CD14-positive monocyte (primary cell): ENCODE results near the gene MORC1. TPM values are rescaled to one million over a fixed set of nuclear protein-coding genes. Genes with fewer than 3 reads are reported as not detected.

Source experiments
- DNase-seq, 3 donors: peaks; one replicate each; pipeline ENCODE4 v3.0.0-alpha.2; 2011 to 2022
- H2AFZ ChIP-seq: 2 replicates; pipeline ENCODE4 v1.6.0; 2012; ENCODE audit warnings: mild to moderate bottlenecking, low read depth, low read length, inconsistent platforms; ENCODE audit not compliant: insufficient read depth, poor library complexity, severe bottlenecking
- H3K27ac ChIP-seq, 2 donors: 1 replicate in 1 of 2; 2 replicates in 1 of 2; pipeline ENCODE4 v1.5.1; 2012 to 2013; ENCODE audit warnings: low read length in 2 of 2, control low read depth in 1 of 2, inconsistent platforms in 1 of 2, low read depth in 1 of 2, mild to moderate bottlenecking in 1 of 2
- H3K27me3 ChIP-seq, 2 donors: one replicate each; pipeline versions ENCODE4 v1.6.0 to v1.6.1; 2011 to 2013; ENCODE audit warnings: low read length in 2 of 2; ENCODE audit not compliant: control insufficient read depth in 2 of 2, insufficient read depth in 2 of 2
- H3K36me3 ChIP-seq, 2 donors: replicated peaks in 1 of 2; 1 replicate in 1 of 2; 2 replicates in 1 of 2; pipeline versions ENCODE4 v1.5.1 to v1.6.1; 2012 to 2013; ENCODE audit warnings: low read length in 2 of 2, control low read depth in 1 of 2, inconsistent platforms in 1 of 2, mild to moderate bottlenecking in 1 of 2; ENCODE audit not compliant: insufficient read depth in 2 of 2, control insufficient read depth in 1 of 2
- H3K4me1 ChIP-seq, 2 donors: 1 replicate in 1 of 2; 2 replicates in 1 of 2; pipeline versions ENCODE4 v1.5.1 to v1.6.1; 2012 to 2013; ENCODE audit warnings: low read length in 2 of 2, control low read depth in 1 of 2, inconsistent platforms in 1 of 2, mild to moderate bottlenecking in 1 of 2, moderate library complexity in 1 of 2; ENCODE audit not compliant: insufficient read depth in 2 of 2, control insufficient read depth in 1 of 2
- H3K4me2 ChIP-seq: replicated peaks from 2 replicates; pipeline ENCODE3; 2012; ENCODE audit warnings: low read length, moderate library complexity, mild to moderate bottlenecking; ENCODE audit not compliant: poor library complexity, severe bottlenecking; ENCODE audit errors: extremely low read depth
- H3K4me3 ChIP-seq, 3 experiments: fragments of 200-600 bp in 1 of 3; sonication (generic) in 1 of 3; replicated peaks in 1 of 3; 1 replicate in 2 of 3; 2 replicates in 1 of 3; pipeline ENCODE4 v1.5.1; 2011 to 2013; ENCODE audit warnings: low read length in 3 of 3, mild to moderate bottlenecking in 3 of 3, control low read depth in 2 of 3, low read depth in 2 of 3, inconsistent platforms in 1 of 3, moderate library complexity in 1 of 3
- H3K79me2 ChIP-seq: 2 replicates; pipeline ENCODE4 v1.6.0; 2012; ENCODE audit warnings: mild to moderate bottlenecking, control low read depth, inconsistent platforms, low read length, moderate library complexity; ENCODE audit not compliant: insufficient read depth
- H3K9ac ChIP-seq: 2 replicates; pipeline ENCODE4 v1.6.0; 2017; ENCODE audit warnings: low read length, mild to moderate bottlenecking; ENCODE audit not compliant: insufficient read depth, poor library complexity, severe bottlenecking
- H3K9me3 ChIP-seq, 2 donors: replicated peaks in 1 of 2; 1 replicate in 1 of 2; 2 replicates in 1 of 2; pipeline versions ENCODE4 v1.5.1 to v1.6.1; 2012 to 2013; ENCODE audit warnings: low read length in 2 of 2, control low read depth in 1 of 2; ENCODE audit not compliant: control insufficient read depth in 1 of 2, insufficient read depth in 1 of 2
- H4K20me1 ChIP-seq: 2 replicates; pipeline ENCODE4 v1.6.0; 2012; ENCODE audit warnings: mild to moderate bottlenecking, low read length, control low read depth, moderate library complexity; ENCODE audit not compliant: insufficient read depth
- H3K27ac Mint-ChIP-seq, 7 donors: one replicate each; pipeline ENCODE4 v1.8.0; 2020; ENCODE audit warnings: mild to moderate bottlenecking in 7 of 7, mixed read lengths in 7 of 7, moderate library complexity in 6 of 7, inconsistent platforms in 2 of 7
- H3K27me3 Mint-ChIP-seq, 3 donors: one replicate each; pipeline ENCODE4 v1.8.0; 2021 to 2022; ENCODE audit warnings: low read depth in 3 of 3, mild to moderate bottlenecking in 3 of 3, mixed read lengths in 3 of 3, moderate library complexity in 3 of 3, inconsistent platforms in 1 of 3
- H3K36me3 Mint-ChIP-seq, 2 donors: one replicate each; pipeline ENCODE4 v1.8.0; 2020; ENCODE audit warnings: mixed read lengths in 2 of 2, inconsistent platforms in 1 of 2, mild to moderate bottlenecking in 1 of 2
- H3K4me1 Mint-ChIP-seq: one replicate; pipeline ENCODE4 v1.8.0; 2020; ENCODE audit warnings: mild to moderate bottlenecking, mixed read lengths
- H3K4me3 Mint-ChIP-seq, 2 donors: one replicate each; pipeline ENCODE4 v1.8.0; 2020; ENCODE audit warnings: mild to moderate bottlenecking in 2 of 2, mixed read lengths in 2 of 2, moderate library complexity in 1 of 2
- H3K9me3 Mint-ChIP-seq, 7 donors: one replicate each; pipeline ENCODE4 v1.8.0; 2020 to 2022; ENCODE audit warnings: mixed read lengths in 7 of 7, mild to moderate bottlenecking in 6 of 7, moderate library complexity in 6 of 7, inconsistent platforms in 2 of 7
- WGBS: methylation state at CpG from one replicate; pipeline ENCODE4 v1.1.5; 2013; ENCODE audit warnings: missing lambda C conversion rate; ENCODE audit not compliant: insufficient coverage; 5-methylcytosine and 5-hydroxymethylcytosine counted together
- intact Hi-C, 2 donors: fragments of 100-400 bp; cut with micrococcal nuclease; formaldehyde crosslinking; loops; one replicate each; pipeline versions ENCODE4 v1.15.0 to v1.15.1; 2023
- polyA plus RNA-seq, 3 donors: library from polyadenylated mRNA; depleted of rRNA in 1 of 3; unstranded in 2 of 3; stranded (reverse) in 1 of 3; fragments of 300-500 nt in 2 of 3; fragments of >200 nt in 1 of 3; fragmentation: Illumina TruSeq in 2 of 3; gene quantifications; 1 replicate in 2 of 3; 2 replicates in 1 of 3; pipeline ENCODE4 v1.2.3, GENCODE V29; 2012 to 2021
- TF ChIP-seq, protein P1 (sequence below): fragments of 200-600 bp; IDR thresholded peaks from one replicate; pipeline ENCODE4 v1.8.0; 2022; ENCODE audit warnings: antibody characterized with exemption, mild to moderate bottlenecking

MORC1 gene
- polyA plus RNA-seq, 3 donors = not detected

DNA sequence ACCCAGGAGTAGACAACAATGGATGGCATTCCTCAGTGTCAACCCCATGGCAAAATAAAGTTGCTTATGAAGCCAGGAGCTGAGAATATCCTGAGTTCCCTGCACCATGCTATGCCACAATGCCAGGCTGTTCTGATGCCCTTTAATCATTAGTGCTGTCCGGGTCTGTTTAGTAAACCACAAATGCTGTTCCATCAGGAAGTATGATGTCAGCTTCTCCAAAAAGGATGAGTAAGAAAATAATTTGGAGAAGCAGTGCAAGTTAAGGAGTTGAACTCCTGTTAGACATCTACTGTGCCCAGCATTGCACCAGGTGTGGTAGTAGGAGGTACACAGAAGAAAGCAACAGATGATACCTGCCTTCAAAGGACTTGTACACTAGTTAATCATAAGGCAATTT is 96.4 kb downstream of the MORC1 start:
- Mint-ChIP-seq H3K4me3 (no peak overlapping the region), H3K27ac (no peak overlapping the region), H3K4me1 (no peaks in the 10 kb centered on the region), H3K27me3 (no peaks in the 10 kb centered on the region), H3K36me3 (no peaks in the 10 kb centered on the region), H3K9me3 (no peaks in the 10 kb centered on the region)
- Histone ChIP-seq H3K27ac (no peak overlapping the region), H3K9ac (no peak overlapping the region), H4K20me1 (no peaks in the 10 kb centered on the region), H3K4me2 (no peak overlapping the region), H2AFZ (no peak overlapping the region), H3K4me1 (peaks cover 0 to 3% of the 10 kb centered on the region in 2 donors), H3K27me3 (no peaks in the 10 kb centered on the region), H3K79me2 (no peaks in the 10 kb centered on the region), H3K36me3 (no peaks in the 10 kb centered on the region), H3K9me3 (no peaks in the 10 kb centered on the region), H3K4me3 (no peak overlapping the region)
- peak in 1 of 3 donors; percentile 2 for DNase-seq
- TF ChIP-seq, protein P1, sequence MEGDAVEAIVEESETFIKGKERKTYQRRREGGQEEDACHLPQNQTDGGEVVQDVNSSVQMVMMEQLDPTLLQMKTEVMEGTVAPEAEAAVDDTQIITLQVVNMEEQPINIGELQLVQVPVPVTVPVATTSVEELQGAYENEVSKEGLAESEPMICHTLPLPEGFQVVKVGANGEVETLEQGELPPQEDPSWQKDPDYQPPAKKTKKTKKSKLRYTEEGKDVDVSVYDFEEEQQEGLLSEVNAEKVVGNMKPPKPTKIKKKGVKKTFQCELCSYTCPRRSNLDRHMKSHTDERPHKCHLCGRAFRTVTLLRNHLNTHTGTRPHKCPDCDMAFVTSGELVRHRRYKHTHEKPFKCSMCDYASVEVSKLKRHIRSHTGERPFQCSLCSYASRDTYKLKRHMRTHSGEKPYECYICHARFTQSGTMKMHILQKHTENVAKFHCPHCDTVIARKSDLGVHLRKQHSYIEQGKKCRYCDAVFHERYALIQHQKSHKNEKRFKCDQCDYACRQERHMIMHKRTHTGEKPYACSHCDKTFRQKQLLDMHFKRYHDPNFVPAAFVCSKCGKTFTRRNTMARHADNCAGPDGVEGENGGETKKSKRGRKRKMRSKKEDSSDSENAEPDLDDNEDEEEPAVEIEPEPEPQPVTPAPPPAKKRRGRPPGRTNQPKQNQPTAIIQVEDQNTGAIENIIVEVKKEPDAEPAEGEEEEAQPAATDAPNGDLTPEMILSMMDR = no peak
- intact Hi-C loops = no loop called here
- 0% methylated on average over 1 of the region's 1 CpG for WGBS

DNA sequence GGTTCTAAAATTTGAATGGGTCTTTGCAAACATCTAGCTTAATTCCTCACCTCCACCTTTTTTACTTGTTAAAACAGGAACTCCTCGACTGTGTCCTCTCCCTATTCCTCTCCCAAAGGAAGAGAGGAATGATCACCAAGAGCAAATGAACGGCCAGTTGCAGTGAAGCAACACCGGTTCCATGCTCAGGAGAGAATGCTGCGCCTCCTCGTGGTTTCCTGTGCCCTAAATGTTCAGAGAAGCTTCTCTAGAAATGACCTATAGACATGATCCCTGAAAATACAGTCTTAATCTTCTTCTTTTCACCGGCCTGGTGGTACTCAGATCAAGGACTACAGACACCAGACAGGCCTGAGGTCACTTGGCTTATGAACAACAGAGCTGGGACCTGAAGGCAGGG is 99.1 kb downstream of the MORC1 start:
- no peaks in the 10 kb centered on the region for H3K4me1 Mint-ChIP-seq
- Histone ChIP-seq H3K9ac (no peak overlapping the region), H3K4me3 (no peak overlapping the region), H4K20me1 (no peaks in the 10 kb centered on the region), H3K36me3 (no peaks in the 10 kb centered on the region), H3K27me3 (no peaks in the 10 kb centered on the region), H3K9me3 (no peaks in the 10 kb centered on the region), H3K4me1 (peaks cover 0 to 3% of the 10 kb centered on the region in 2 donors), H3K79me2 (no peaks in the 10 kb centered on the region), H3K4me2 (no peak overlapping the region), H2AFZ (no peak overlapping the region), H3K27ac (no peak overlapping the region)
- intact Hi-C loops = no loop called here
- H3K9me3 Mint-ChIP-seq = peaks cover 0 to 2% (median 0%) of the 10 kb centered on the region in 7 donors
- 28% methylated on average over 6 of the region's 6 CpGs for WGBS
- TF ChIP-seq, protein P1 = no peak
- no peak overlapping the region for H3K27ac Mint-ChIP-seq
- no peak overlapping the region for H3K4me3 Mint-ChIP-seq
- H3K27me3 Mint-ChIP-seq = no peaks in the 10 kb centered on the region
- no peak for DNase-seq
- no peaks in the 10 kb centered on the region for H3K36me3 Mint-ChIP-seq
